ENCODE data around the gene ZNF385A. TPM values are rescaled to one million over a fixed set of nuclear protein-coding genes. Genes with fewer than 3 reads are reported as not detected.

Gene ZNF385A
- total and polyA plus RNA-seq, 9 of the 15 experiments (the other 6 are each of a cell fraction or from before 2014, with no cell fraction given) = 1.0 to 111 (median 7.7) TPM

DNA sequence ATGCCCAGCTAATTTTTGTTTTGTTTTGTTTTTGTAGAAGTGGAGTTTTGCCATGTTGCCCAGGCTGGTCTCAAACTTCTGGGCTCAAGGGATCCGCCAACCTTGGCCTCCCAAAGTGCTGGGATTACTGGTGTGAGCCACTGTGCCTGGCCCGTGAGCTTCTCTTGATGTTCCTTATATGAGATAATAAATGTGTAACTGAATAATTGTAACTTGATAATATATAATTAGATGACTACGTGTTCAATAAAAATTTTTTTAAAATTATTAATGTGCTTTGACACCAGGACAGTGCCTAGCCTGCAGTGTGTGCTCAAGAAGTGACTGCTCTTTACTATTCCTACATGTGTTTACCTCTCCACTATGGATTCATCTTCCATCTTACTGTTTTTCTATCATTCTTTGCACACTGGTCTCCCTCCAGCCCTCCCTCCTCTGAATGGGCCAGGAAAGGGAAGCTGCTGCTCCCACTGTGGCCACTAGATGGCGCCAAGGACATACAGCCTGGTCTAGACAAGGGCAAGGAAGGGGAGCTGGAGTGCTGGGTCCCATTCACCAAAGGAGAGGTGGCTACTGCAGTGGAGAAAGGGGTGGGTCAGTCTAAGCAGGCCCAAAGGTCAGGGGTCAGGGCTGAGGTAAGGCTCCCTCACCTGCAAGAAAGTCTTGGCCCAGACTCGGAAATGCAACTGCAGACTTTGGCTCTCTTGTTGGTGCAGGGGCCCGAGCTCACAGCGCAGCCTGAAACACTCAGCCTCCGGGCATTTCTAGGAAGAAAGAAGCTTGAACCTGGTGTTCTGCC is 14.7 kb upstream of the ZNF385A start (continued):
- TF ChIP-seq BCLAF1 (IDR thresholded peaks at IDR 0.05; ENCODE audit: borderline replicate concordance in 1 of 2, control insufficient read depth in 1 of 2, low read depth in 2 of 2, low read length in 1 of 2) = no peak
- TF ChIP-seq, protein P1, sequence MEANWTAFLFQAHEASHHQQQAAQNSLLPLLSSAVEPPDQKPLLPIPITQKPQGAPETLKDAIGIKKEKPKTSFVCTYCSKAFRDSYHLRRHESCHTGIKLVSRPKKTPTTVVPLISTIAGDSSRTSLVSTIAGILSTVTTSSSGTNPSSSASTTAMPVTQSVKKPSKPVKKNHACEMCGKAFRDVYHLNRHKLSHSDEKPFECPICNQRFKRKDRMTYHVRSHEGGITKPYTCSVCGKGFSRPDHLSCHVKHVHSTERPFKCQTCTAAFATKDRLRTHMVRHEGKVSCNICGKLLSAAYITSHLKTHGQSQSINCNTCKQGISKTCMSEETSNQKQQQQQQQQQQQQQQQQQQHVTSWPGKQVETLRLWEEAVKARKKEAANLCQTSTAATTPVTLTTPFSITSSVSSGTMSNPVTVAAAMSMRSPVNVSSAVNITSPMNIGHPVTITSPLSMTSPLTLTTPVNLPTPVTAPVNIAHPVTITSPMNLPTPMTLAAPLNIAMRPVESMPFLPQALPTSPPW (CRISPR knock-in tag; IDR thresholded peaks at IDR 0.05) = peak; percentile 76
- TF ChIP-seq SAFB (IDR thresholded peaks at IDR 0.05; ENCODE audit: borderline replicate concordance, low read depth, low read length) = no peak
- TF ChIP-seq CEBPG (CRISPR knock-in tag; IDR thresholded peaks at IDR 0.05) = no peak
- no peak for TF ChIP-seq CEBPG (tag; conservative IDR thresholded peaks at IDR 0.05 in 1 of 2, IDR thresholded peaks at IDR 0.05 in 1 of 2)
- TF ChIP-seq, protein P2, sequence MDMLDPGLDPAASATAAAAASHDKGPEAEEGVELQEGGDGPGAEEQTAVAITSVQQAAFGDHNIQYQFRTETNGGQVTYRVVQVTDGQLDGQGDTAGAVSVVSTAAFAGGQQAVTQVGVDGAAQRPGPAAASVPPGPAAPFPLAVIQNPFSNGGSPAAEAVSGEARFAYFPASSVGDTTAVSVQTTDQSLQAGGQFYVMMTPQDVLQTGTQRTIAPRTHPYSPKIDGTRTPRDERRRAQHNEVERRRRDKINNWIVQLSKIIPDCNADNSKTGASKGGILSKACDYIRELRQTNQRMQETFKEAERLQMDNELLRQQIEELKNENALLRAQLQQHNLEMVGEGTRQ (CRISPR knock-in tag; IDR thresholded peaks at IDR 0.05) = no peak
- 0 out of 2 replicates have a peak, but pooled peaks have one; percentile 22 for TF ChIP-seq NFIC (IDR thresholded peaks at IDR 0.05)
- peak; percentile 29; the same call in 1 of the 2 replicates for TF ChIP-seq HCFC1 (IDR thresholded peaks at IDR 0.05; ENCODE audit: low read depth, low read length)
- no peak for TF ChIP-seq ZBTB17 (CRISPR knock-in tag; IDR thresholded peaks at IDR 0.05)
- peak in 1 of 2 experiments; percentile 71; a peak in 3 of 4 replicates for TF ChIP-seq MAZ (CRISPR knock-in tag; conservative IDR thresholded peaks at IDR 0.05 in 1 of 2, IDR thresholded peaks at IDR 0.05 in 1 of 2)
- TF ChIP-seq ELF2 (CRISPR knock-in tag; IDR thresholded peaks at IDR 0.05) = no peak
- no peak for TF ChIP-seq HIVEP1 (CRISPR knock-in tag; IDR thresholded peaks at IDR 0.05)
- no peak for TF ChIP-seq SP1 (CRISPR knock-in tag; IDR thresholded peaks at IDR 0.05)
- TF ChIP-seq TAF1 (IDR thresholded peaks at IDR 0.05; ENCODE audit: control insufficient read depth, extremely low read depth, insufficient read depth, low read length, severe bottlenecking) = no peak
- TF ChIP-seq, protein P3, sequence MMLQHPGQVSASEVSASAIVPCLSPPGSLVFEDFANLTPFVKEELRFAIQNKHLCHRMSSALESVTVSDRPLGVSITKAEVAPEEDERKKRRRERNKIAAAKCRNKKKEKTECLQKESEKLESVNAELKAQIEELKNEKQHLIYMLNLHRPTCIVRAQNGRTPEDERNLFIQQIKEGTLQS (IDR thresholded peaks at IDR 0.05) = no peak
- TF ChIP-seq, protein P3 (CRISPR knock-in tag; conservative IDR thresholded peaks at IDR 0.05) = no peak
- TF ChIP-seq SRF (CRISPR knock-in tag; IDR thresholded peaks at IDR 0.05) = no peak
- peak; percentile 55; the same call in 1 of the 2 replicates for TF ChIP-seq RB1 (IDR thresholded peaks at IDR 0.05; ENCODE audit: low read depth)
- no peak for TF ChIP-seq ZNF143 (CRISPR knock-in tag; IDR thresholded peaks at IDR 0.05)
- TF ChIP-seq IFI16 (CRISPR knock-in tag; IDR thresholded peaks at IDR 0.05) = no peak
- TF ChIP-seq CBX3 (IDR thresholded peaks at IDR 0.05; ENCODE audit: borderline replicate concordance in 1 of 2, low read length in 2 of 2) = no peak
